GM10248 (cell line): ENCODE data around the gene FAXDC2.
"Not testable (repeated sequence)": the region's sequence is repeated elsewhere in the genome, so short reads cannot be mapped to it uniquely, and the experiment has no call there.

Experiments used
- CTCF ChIA-PET: fragments of 300-600 bp; sonication (Branson Sonifier 250); formaldehyde crosslinking; extraction: SDS; loops from one replicate; lab custom pipeline; 2021; ENCODE audit warnings: antibody characterized with exemption; lab: Yijun Ruan, JAX
- POLR2A ChIA-PET: fragments of 350-650 bp; sonication (Branson Sonifier 250); formaldehyde crosslinking; extraction: SDS; loops from one replicate; lab custom pipeline; 2020; ENCODE audit warnings: antibody characterized with exemption; lab: Yijun Ruan, JAX
- DNase-seq: peaks from one replicate; pipeline ENCODE4 v3.0.0; 2012; ENCODE audit errors: extremely low spot score
- CTCF ChIP-seq: IDR thresholded peaks from 2 replicates; pipeline ENCODE4 v1.5.1; 2012; ENCODE audit warnings: mild to moderate bottlenecking, low read depth; ENCODE audit errors: extremely low read depth, missing control alignments, control extremely low read depth

Gene FAXDC2

DNA sequence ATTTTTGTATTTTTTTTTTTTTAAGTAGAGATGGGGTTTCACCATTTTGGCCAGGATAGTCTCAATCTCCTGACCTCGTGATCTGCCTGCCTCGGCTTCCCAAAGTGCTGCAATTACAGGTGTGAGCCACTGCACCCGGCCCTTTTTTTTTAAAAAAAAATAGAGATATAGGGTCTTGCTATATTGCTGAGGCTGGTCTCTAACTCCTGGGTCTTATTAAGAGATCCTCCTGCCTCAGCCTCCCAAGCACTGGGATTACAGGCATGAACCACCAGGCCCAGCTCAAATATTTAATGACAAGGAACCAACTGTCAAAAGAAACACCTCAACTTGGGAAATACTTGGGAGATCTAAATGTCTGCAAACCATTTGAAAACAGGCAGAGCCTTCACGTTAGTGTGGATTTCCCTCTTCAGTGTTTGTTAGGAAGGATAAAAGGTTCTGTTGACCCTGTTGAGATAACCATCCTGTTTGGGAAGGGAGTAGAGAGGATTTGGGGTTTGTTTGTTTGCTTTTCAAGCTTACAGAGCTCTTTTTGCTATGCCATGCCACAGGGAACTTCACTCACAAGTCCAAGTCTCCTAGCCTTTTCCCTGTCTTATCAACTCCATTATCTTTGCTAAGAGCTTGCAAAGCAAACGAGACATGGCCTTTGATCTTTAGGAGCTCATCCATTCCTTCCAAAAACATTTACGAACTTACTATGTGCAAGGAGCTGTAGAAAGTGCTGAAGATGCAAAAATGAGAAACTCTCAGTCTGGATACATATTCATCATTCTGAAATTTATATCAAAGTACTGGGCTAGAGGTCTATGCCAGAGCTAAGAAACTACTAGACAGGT is 7.5 kb downstream of the FAXDC2 start:
- ChIA-PET CTCF (interaction anchor here (1.1 to 1.5 kb wide), 3 partner anchors 9 to 53 kb away, joined by 3 to 5 read pairs (median 3); no protein-coding TSS in a partner anchor), POLR2A (no interaction called here)
- TF ChIP-seq CTCF, result no peak
- no peak for DNase-seq

- no peak for TF ChIP-seq CTCF
- CTCF ChIA-PET, result interaction anchor here (0.7 to 2.0 kb wide), 4 partner anchors 10 to 65 kb away, joined by 3 to 5 read pairs (median 4); no protein-coding TSS in a partner anchor
- POLR2A ChIA-PET, result no interaction called here
Observed at GRCh38 chr5:154841273-154841661, 9.1 kb downstream of the FAXDC2 start.

DNA sequence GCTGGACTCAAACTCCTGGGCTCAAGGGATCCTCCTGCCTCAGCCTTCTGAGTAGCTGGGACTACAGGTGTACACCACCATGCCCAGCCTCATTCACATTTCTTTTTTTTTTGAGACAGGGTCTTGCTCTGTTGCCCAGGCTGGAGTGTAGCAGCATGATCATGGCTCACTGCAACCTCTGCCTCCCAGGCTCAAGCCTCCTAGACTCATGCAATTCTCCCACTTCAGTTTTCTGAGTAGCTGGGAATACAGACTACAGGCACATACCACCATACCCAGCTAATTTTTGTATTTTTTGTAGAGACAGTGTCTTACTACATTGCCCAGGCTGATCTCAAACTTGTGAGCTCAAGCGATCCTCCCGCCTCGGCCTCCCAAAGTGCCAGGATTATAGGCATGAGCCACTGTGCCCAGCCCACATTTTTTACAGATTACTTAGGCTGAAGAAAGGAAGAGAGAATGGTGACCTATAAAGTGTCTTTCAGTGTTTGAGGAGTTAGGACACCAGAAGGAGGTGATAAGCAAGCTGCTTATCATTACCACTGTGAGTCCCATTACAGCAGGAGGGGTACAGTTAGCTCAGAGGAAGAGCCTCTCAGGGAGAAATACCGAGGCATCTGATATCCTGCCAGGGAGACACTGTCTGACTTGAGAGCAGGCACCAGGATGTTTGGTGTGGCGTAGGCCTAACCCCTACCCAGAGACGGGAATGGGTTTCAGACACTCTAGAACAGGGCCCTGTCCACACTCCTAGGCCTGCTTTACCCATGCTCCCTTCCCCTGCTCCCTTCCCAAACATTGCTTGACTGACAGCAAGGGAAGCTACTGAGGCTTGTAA is 9.7 kb downstream of the FAXDC2 start:
- DNase-seq, result no peak
- POLR2A ChIA-PET, result no interaction called here
- no peak for TF ChIP-seq CTCF
- CTCF ChIA-PET, result interaction anchor here (0.7 to 2.0 kb wide), 4 partner anchors 10 to 65 kb away, joined by 3 to 5 read pairs (median 4); no protein-coding TSS in a partner anchor

More at GRCh38 chr5:154841273-154841661, 9.1 kb downstream of the FAXDC2 start:
- no peak for DNase-seq

- CTCF ChIA-PET, result interaction anchor here (0.6 to 0.8 kb wide), 2 partner anchors 12 to 188 kb away, joined by 3 read pairs; no protein-coding TSS in a partner anchor
- POLR2A ChIA-PET, result no interaction called here
- TF ChIP-seq CTCF, result no peak
- no peak for DNase-seq
Observed at GRCh38 chr5:154837009-154837901, 13.1 kb downstream of the FAXDC2 start.

GRCh38 chr5:154836225-154836624 is 14.2 kb downstream of the FAXDC2 start:
- CTCF ChIA-PET, result interaction anchor here (0.7 kb wide), 1 partner anchor 9 kb away, joined by 3 read pairs; no protein-coding TSS in a partner anchor
- DNase-seq, result no peak
- POLR2A ChIA-PET, result no interaction called here
- TF ChIP-seq CTCF, result no peak

DNA sequence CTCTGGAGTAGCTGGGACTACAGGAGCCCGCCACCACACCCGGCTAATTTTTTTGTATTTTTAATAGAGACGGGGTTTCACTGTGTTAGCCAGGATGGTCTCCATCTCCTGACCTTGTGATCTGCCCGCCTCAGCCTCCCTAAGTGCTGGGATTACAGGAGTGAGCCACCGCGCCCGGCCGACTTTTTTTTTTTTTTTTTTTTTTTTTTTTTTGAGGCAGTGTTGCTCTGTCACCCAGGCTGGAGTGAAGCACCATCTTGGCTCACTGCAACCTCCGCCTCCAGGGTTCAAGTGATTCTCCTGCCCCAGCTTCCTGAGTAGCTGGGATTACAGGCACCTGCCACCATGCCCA is 14.7 kb downstream of the FAXDC2 start:
- POLR2A ChIA-PET, result not testable (repeated sequence)

More for the DNA sequence above, 14.7 kb downstream of the FAXDC2 start:
- not testable (repeated sequence) for DNase-seq
- CTCF ChIA-PET, result interaction anchor here (1.0 kb wide), 1 partner anchor 57 kb away, joined by 3 read pairs; no protein-coding TSS in a partner anchor
